ENCODE measurements around the gene RBL1.

GRCh38 chr20:37032077-37032476, 63.7 kb downstream of the RBL1 start:
- TF ChIP-seq CTCF (IDR thresholded peaks at IDR 0.05) = no peak
- TF ChIP-seq EP300 (IDR thresholded peaks at IDR 0.05) = no peak
